ENCODE results near the gene DYNLT4.
A peak's percentile ranks its signal among the peaks of the same experiment; 100 is the strongest.

- TF ChIP-seq, protein P1, sequence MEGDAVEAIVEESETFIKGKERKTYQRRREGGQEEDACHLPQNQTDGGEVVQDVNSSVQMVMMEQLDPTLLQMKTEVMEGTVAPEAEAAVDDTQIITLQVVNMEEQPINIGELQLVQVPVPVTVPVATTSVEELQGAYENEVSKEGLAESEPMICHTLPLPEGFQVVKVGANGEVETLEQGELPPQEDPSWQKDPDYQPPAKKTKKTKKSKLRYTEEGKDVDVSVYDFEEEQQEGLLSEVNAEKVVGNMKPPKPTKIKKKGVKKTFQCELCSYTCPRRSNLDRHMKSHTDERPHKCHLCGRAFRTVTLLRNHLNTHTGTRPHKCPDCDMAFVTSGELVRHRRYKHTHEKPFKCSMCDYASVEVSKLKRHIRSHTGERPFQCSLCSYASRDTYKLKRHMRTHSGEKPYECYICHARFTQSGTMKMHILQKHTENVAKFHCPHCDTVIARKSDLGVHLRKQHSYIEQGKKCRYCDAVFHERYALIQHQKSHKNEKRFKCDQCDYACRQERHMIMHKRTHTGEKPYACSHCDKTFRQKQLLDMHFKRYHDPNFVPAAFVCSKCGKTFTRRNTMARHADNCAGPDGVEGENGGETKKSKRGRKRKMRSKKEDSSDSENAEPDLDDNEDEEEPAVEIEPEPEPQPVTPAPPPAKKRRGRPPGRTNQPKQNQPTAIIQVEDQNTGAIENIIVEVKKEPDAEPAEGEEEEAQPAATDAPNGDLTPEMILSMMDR (IDR thresholded peaks at IDR 0.05) = peak; percentile 78 to 96 (median 86)
- peak; percentile 94 for TF ChIP-seq POLR2A (IDR thresholded peaks at IDR 0.05)
- TF ChIP-seq POLR2AphosphoS5 (IDR thresholded peaks at IDR 0.05) = peak; percentile 91
These were observed 7.2 kb downstream of the DYNLT4 start, which contains the start of gene PLK3 for GRCh38 chr1:44799770-44800584.
